CD8-positive, alpha-beta memory T cell (primary cell): ENCODE data around the gene NLRP5. TPM values are rescaled to one million over a fixed set of nuclear protein-coding genes. Genes with fewer than 3 reads are reported as not detected.

Source experiments
- CTCF ChIA-PET: fragments of 350-600 bp; sonication (Branson Sonifier 250); formaldehyde crosslinking; loops from one replicate; lab custom pipeline; 2021; ENCODE audit warnings: antibody characterized with exemption; lab: Charles Lee
- POLR2A ChIA-PET: fragments of 350-600 bp; sonication (Branson Sonifier 250); formaldehyde crosslinking; loops from one replicate; lab custom pipeline; 2021; ENCODE audit warnings: antibody characterized with exemption; lab: Charles Lee
- DNase-seq, 5 donors: peaks; one replicate each; pipeline versions ENCODE4 v3.0.0 to v3.0.0-alpha.2; 2020 to 2022; ENCODE audit warnings: mixed read lengths in 1 of 5
- H3K27ac ChIP-seq: one replicate; pipeline ENCODE4 v1.7.0; 2013; ENCODE audit warnings: low read depth, mild to moderate bottlenecking, low read length, moderate library complexity
- H3K27me3 ChIP-seq: 2 replicates; pipeline ENCODE4 v1.7.0; 2013; ENCODE audit warnings: low read length, mild to moderate bottlenecking; ENCODE audit not compliant: insufficient read depth, poor library complexity, severe bottlenecking
- H3K36me3 ChIP-seq: 2 replicates; pipeline ENCODE4 v1.7.0; 2013; ENCODE audit warnings: mild to moderate bottlenecking, low read length, moderate library complexity; ENCODE audit not compliant: insufficient read depth
- H3K4me1 ChIP-seq: 2 replicates; pipeline ENCODE4 v1.7.0; 2013; ENCODE audit warnings: mild to moderate bottlenecking, low read length, moderate library complexity; ENCODE audit not compliant: insufficient read depth
- H3K4me3 ChIP-seq: 2 replicates; pipeline ENCODE4 v1.7.0; 2013; ENCODE audit warnings: mild to moderate bottlenecking, low read length
- H3K9me3 ChIP-seq: 2 replicates; pipeline ENCODE4 v1.7.0; 2013; ENCODE audit warnings: mild to moderate bottlenecking, low read length
- H3K27ac Mint-ChIP-seq, 8 donors: one replicate each; pipeline ENCODE4 v1.8.0; 2020 to 2021; ENCODE audit warnings: mixed read lengths in 8 of 8, mild to moderate bottlenecking in 6 of 8, inconsistent platforms in 3 of 8, moderate library complexity in 3 of 8
- H3K27me3 Mint-ChIP-seq, 2 donors: one replicate each; pipeline ENCODE4 v1.8.0; 2020 to 2021; ENCODE audit warnings: mixed read lengths in 2 of 2, mild to moderate bottlenecking in 1 of 2, moderate library complexity in 1 of 2
- H3K36me3 Mint-ChIP-seq, 3 donors: one replicate each; pipeline ENCODE4 v1.8.0; 2020 to 2021; ENCODE audit warnings: mixed read lengths in 3 of 3, inconsistent platforms in 1 of 3, mild to moderate bottlenecking in 1 of 3
- H3K4me1 Mint-ChIP-seq, 3 donors: one replicate each; pipeline ENCODE4 v1.8.0; 2020 to 2021; ENCODE audit warnings: mixed read lengths in 3 of 3, inconsistent platforms in 1 of 3, mild to moderate bottlenecking in 1 of 3
- H3K4me3 Mint-ChIP-seq, 7 donors: one replicate each; pipeline ENCODE4 v1.8.0; 2020 to 2021; ENCODE audit warnings: mixed read lengths in 7 of 7, mild to moderate bottlenecking in 6 of 7, moderate library complexity in 4 of 7, inconsistent platforms in 2 of 7
- H3K9me3 Mint-ChIP-seq, 5 donors: one replicate each; pipeline ENCODE4 v1.8.0; 2020 to 2022; ENCODE audit warnings: mixed read lengths in 5 of 5, mild to moderate bottlenecking in 3 of 5, moderate library complexity in 2 of 5, inconsistent platforms in 1 of 5
- polyA plus RNA-seq: library from polyadenylated mRNA; unstranded; fragments of 300-500 nt; fragmentation: Illumina TruSeq; gene quantifications from one replicate; pipeline ENCODE4 v1.2.3, GENCODE V29; 2021
- total RNA-seq, 2 experiments: library from RNA; stranded (reverse); gene quantifications; one replicate each; pipeline ENCODE4 v1.2.3, GENCODE V29; 2021

Gene NLRP5
- total and polyA plus RNA-seq, 3 experiments from 2014 or later, result not detected

DNA sequence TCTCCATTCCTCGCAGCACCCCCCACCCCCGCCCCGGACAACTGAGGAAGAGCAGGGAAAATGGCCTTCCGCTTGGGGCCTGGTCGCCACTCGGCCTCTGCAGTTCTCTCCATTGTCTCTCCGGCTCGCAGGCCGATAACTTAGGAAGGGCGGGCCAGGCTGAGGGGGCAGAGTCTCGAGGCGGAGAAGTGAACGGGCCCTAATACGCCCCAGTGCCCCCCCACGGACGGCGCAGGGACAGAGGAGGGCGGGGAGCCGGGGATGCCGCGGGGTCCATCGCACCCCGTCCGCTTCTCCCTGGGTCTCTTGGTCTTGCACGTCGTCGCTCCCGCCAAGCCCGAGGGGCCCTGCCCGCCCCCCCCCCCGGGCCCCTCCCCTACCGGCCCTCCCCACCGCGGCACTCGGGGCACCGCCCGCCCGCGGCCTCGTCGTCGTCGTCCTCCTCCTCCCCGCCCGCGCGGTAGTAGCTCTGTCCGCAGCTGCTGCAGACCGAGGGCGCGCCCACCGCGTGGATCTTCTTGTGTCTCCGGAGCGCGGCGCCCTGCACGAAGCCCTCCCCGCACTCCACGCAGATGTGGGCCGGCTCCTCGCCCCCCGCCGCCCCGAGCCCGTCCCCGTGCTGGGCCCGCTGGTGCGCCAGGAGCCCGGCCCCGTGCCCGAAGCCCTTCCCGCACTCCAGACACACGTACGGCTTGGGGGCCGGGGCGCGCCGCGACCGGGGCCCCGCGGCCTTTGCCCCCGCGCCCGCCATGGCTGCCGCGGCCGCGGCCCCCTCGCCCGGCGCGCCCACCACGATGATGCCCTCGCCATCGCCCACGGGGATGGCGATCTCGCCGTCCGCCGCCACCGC is 101.3 kb downstream of the NLRP5 start:
- ChIA-PET CTCF (no interaction called here), POLR2A (no interaction called here)
- no peak overlapping the region for H3K4me3 Mint-ChIP-seq
- Histone ChIP-seq H3K27me3 (no peaks in the 10 kb centered on the region), H3K4me1 (no peaks in the 10 kb centered on the region), H3K9me3 (no peaks in the 10 kb centered on the region), H3K4me3 (no peak overlapping the region), H3K27ac (no peak overlapping the region), H3K36me3 (peaks cover 4% of the 10 kb centered on the region)
- H3K36me3 Mint-ChIP-seq, result peaks cover 0 to 30% (median 5%) of the 10 kb centered on the region in 3 donors
- H3K27me3 Mint-ChIP-seq, result no peaks in the 10 kb centered on the region
- H3K9me3 Mint-ChIP-seq, result no peaks in the 10 kb centered on the region
- DNase-seq, result no peak
- H3K27ac Mint-ChIP-seq, result no peak overlapping the region
- peaks cover 7 to 10% (median 10%) of the 10 kb centered on the region in 3 donors for H3K4me1 Mint-ChIP-seq

- Histone ChIP-seq H3K9me3 (no peaks in the 10 kb centered on the region), H3K4me3 (no peak overlapping the region), H3K4me1 (no peaks in the 10 kb centered on the region), H3K36me3 (peaks cover 4% of the 10 kb centered on the region), H3K27ac (no peak overlapping the region), H3K27me3 (no peaks in the 10 kb centered on the region)
- Mint-ChIP-seq H3K36me3 (peaks cover 0 to 32% (median 5%) of the 10 kb centered on the region in 3 donors), H3K27me3 (no peaks in the 10 kb centered on the region), H3K27ac (no peak overlapping the region), H3K4me1 (peaks cover 10 to 13% (median 11%) of the 10 kb centered on the region in 3 donors), H3K4me3 (no peak overlapping the region), H3K9me3 (no peaks in the 10 kb centered on the region)
- POLR2A ChIA-PET, result no interaction called here
- CTCF ChIA-PET, result no interaction called here
- no peak for DNase-seq
Observed at GRCh38 chr19:56088497-56089215, 102.1 kb downstream of the NLRP5 start.

GRCh38 chr19:56089344-56089743 is 102.8 kb downstream of the NLRP5 start:
- Mint-ChIP-seq H3K4me3 (no peak overlapping the region), H3K9me3 (no peaks in the 10 kb centered on the region), H3K4me1 (peaks cover 10 to 13% (median 12%) of the 10 kb centered on the region in 3 donors), H3K27me3 (no peaks in the 10 kb centered on the region), H3K36me3 (peaks cover 0 to 34% (median 5%) of the 10 kb centered on the region in 3 donors), H3K27ac (no peak overlapping the region)
- DNase-seq, result no peak
- Histone ChIP-seq H3K4me1 (no peaks in the 10 kb centered on the region), H3K27ac (no peak overlapping the region), H3K4me3 (no peak overlapping the region), H3K36me3 (peaks cover 4% of the 10 kb centered on the region), H3K27me3 (no peaks in the 10 kb centered on the region), H3K9me3 (no peaks in the 10 kb centered on the region)
- POLR2A ChIA-PET, result no interaction called here
- CTCF ChIA-PET, result interaction anchor here (1.2 kb wide), 1 partner anchor 13 kb away, joined by 4 read pairs; no protein-coding TSS in a partner anchor

DNA sequence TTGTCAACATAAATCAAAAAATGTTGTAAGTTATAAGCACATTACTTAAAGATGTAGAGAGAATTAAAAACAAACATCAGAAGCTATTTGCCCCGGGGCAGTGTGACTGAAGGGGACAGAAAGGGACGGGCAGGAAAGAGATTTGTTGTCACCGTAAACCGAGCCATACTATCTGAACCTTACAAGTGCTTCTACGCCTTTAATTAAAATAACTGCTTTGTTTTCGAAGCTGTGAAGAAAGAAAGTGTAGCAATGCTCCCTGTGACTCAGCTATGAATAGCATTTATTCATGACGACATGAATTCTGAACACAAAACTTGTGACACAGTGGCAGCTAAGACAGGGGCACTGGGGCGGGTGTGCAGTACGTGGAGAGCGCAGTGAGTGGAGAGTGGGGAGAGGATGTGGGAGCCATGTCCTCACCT is 104.5 kb downstream of the NLRP5 start:
- no peaks in the 10 kb centered on the region for H3K9me3 ChIP-seq
- peaks cover 10 to 16% (median 15%) of the 10 kb centered on the region in 3 donors for H3K4me1 Mint-ChIP-seq
- no peak for DNase-seq
- H3K4me1 ChIP-seq, result no peaks in the 10 kb centered on the region
- H3K4me3 Mint-ChIP-seq, result peak overlapping the region in 1 of 7 donors; percentile 23
- H3K27ac ChIP-seq, result no peak overlapping the region
- peaks cover 0 to 46% (median 5%) of the 10 kb centered on the region in 3 donors for H3K36me3 Mint-ChIP-seq
- peak overlapping the region in 3 of 8 donors; percentile 43 to 64 (median 58) for H3K27ac Mint-ChIP-seq
- no peak overlapping the region for H3K4me3 ChIP-seq
- H3K36me3 ChIP-seq, result peaks cover 4% of the 10 kb centered on the region
- no peaks in the 10 kb centered on the region for H3K9me3 Mint-ChIP-seq
- ChIA-PET CTCF (interaction anchor here (1.0 to 1.5 kb wide), 2 partner anchors 10 to 25 kb away, joined by 3 read pairs; no protein-coding TSS in a partner anchor), POLR2A (no interaction called here)
- H3K27me3 Mint-ChIP-seq, result no peaks in the 10 kb centered on the region
- no peaks in the 10 kb centered on the region for H3K27me3 ChIP-seq

DNA sequence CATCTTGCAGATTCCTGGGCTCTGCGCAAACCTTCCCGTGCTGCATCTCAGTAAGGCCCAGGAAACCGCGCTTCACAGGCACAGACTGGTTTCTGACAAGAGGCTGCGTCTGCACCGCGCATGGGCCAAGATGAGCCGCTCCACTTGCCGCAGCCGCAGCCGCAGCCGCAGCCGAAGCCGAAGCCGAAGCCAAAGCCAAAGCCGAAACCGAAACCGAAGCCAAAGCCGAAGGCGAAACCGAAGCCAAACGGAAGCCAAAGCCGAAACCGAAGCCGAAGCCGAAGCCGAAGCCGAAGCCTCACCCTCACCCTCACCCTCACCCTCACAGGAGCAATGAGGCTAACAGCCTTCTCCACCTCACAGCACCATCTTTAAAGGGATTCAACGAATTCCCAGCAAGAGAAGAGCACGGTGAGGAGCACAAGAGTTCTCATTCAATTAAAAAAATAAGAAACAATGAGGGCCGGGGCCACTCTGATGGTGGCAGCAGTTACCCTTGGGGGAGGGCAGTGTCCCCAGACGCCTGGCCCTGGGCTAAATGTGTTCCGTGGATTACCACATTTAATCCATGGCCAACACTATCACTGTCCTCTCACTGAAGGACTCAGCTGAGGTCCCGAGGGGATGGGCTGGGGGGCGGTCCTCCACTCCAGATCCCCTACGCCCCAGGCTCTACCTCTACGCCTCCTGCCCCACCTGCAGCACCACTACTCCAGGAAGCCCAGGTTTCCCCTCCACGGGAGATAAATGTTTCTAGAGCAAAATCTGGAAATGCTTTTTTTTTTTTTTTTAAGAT is 105.4 kb downstream of the NLRP5 start:
- ChIA-PET POLR2A (interaction anchor here (0.7 kb wide), 1 partner anchor 753 kb away, joined by 4 read pairs; no protein-coding TSS in a partner anchor), CTCF (interaction anchor here (1.0 to 1.5 kb wide), 2 partner anchors 11 to 26 kb away, joined by 3 read pairs; no protein-coding TSS in a partner anchor)
- Histone ChIP-seq H3K27ac (no peak overlapping the region), H3K9me3 (no peaks in the 10 kb centered on the region), H3K36me3 (peaks cover 4% of the 10 kb centered on the region), H3K27me3 (no peaks in the 10 kb centered on the region), H3K4me3 (no peak overlapping the region), H3K4me1 (no peaks in the 10 kb centered on the region)
- DNase-seq, result no peak
- Mint-ChIP-seq H3K9me3 (no peaks in the 10 kb centered on the region), H3K4me1 (peaks cover 10 to 16% (median 15%) of the 10 kb centered on the region in 3 donors), H3K27ac (peak overlapping the region in 1 of 8 donors; percentile 64), H3K4me3 (peak overlapping the region in 1 of 7 donors; percentile 22), H3K27me3 (no peaks in the 10 kb centered on the region), H3K36me3 (peaks cover 0 to 47% (median 5%) of the 10 kb centered on the region in 3 donors)

DNA sequence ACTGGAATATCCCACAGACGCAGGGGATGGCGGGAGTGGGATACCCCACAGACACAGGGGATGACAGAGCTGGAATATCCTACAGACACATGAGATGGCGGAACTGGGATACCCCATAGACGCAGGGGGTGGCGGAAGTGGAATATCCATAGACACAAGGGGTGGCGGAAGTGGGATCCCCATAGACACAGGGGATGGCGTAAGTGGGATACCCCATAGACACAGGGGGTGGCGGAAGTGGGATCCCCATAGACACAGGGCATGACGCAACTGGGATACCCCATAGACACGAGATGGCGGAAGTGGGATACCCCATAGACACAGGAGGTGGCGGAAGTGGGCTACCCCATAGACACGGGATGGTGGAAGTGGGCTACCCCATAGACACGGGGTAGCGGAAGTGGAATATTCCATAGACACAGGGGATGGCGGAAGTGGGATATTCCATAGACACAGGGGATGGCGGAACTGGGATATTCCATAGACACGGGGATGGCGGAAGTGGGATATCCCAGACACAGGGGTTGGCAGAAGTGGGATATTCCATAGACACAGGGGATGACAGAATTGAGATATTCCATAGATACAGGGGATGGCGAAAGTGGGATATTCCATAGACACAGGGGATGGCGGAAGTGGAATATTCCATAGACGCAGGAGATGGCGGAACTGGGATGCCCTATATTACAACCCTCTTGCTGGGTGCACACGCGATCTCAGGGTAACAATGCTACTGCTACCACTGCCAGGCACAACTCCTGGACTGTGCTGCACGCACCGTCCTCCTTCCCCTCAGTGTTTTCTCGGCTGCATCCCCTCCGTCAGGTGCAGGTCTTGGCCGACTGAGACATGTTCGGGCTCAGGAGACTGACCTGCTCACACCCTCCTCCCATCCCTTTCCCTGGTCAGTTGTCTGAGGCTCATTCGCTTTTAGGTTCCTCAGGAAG is 106.4 kb downstream of the NLRP5 start:
- Histone ChIP-seq H3K4me3 (no peak overlapping the region), H3K9me3 (no peaks in the 10 kb centered on the region), H3K27me3 (no peaks in the 10 kb centered on the region), H3K36me3 (peaks cover 4% of the 10 kb centered on the region), H3K4me1 (no peaks in the 10 kb centered on the region), H3K27ac (no peak overlapping the region)
- ChIA-PET POLR2A (no interaction called here), CTCF (no interaction called here)
- no peak for DNase-seq
- H3K4me3 Mint-ChIP-seq, result no peak overlapping the region
- peak overlapping the region in 1 of 8 donors; percentile 56 for H3K27ac Mint-ChIP-seq
- no peaks in the 10 kb centered on the region for H3K9me3 Mint-ChIP-seq
- peaks cover 10 to 18% (median 15%) of the 10 kb centered on the region in 3 donors for H3K4me1 Mint-ChIP-seq
- H3K36me3 Mint-ChIP-seq, result peaks cover 0 to 49% (median 5%) of the 10 kb centered on the region in 3 donors
- no peaks in the 10 kb centered on the region for H3K27me3 Mint-ChIP-seq

GRCh38 chr19:56094449-56094848 is 107.9 kb downstream of the NLRP5 start:
- H3K27me3 Mint-ChIP-seq, result no peaks in the 10 kb centered on the region
- no peak overlapping the region for H3K4me3 Mint-ChIP-seq
- Histone ChIP-seq H3K27ac (no peak overlapping the region), H3K36me3 (peaks cover 4% of the 10 kb centered on the region), H3K4me3 (no peak overlapping the region), H3K9me3 (no peaks in the 10 kb centered on the region), H3K4me1 (no peaks in the 10 kb centered on the region), H3K27me3 (no peaks in the 10 kb centered on the region)
- ChIA-PET CTCF (interaction anchor here (0.9 kb wide), 1 partner anchor 53 kb away, joined by 3 read pairs; no protein-coding TSS in a partner anchor), POLR2A (no interaction called here)
- no peak for DNase-seq
- no peaks in the 10 kb centered on the region for H3K9me3 Mint-ChIP-seq
- H3K36me3 Mint-ChIP-seq, result peaks cover 0 to 46% (median 5%) of the 10 kb centered on the region in 3 donors
- H3K4me1 Mint-ChIP-seq, result peaks cover 10 to 18% (median 15%) of the 10 kb centered on the region in 3 donors
- peak overlapping the region in 1 of 8 donors; percentile 48 for H3K27ac Mint-ChIP-seq
